HT-29 (cell line): Measurements from ENCODE around the gene USF2. TPM values are rescaled to one million over a fixed set of nuclear protein-coding genes. Genes with fewer than 3 reads are reported as not detected.
A peak's percentile ranks its signal among the peaks of the same experiment; 100 is the strongest.

Experiments used
- DNase-seq: peaks from one replicate; pipeline ENCODE4 v3.0.0-alpha.2; 2015; ENCODE audit warnings: low spot score
- total RNA-seq: library from RNA; depleted of rRNA; stranded (reverse); fragments of >200 nt; shearing (Covaris generic); gene quantifications from 2 replicates; pipeline ENCODE4 v1.2.3, GENCODE V29; 2014

Gene USF2
- total RNA-seq, 1 experiment from 2014 or later = 226 TPM

DNA sequence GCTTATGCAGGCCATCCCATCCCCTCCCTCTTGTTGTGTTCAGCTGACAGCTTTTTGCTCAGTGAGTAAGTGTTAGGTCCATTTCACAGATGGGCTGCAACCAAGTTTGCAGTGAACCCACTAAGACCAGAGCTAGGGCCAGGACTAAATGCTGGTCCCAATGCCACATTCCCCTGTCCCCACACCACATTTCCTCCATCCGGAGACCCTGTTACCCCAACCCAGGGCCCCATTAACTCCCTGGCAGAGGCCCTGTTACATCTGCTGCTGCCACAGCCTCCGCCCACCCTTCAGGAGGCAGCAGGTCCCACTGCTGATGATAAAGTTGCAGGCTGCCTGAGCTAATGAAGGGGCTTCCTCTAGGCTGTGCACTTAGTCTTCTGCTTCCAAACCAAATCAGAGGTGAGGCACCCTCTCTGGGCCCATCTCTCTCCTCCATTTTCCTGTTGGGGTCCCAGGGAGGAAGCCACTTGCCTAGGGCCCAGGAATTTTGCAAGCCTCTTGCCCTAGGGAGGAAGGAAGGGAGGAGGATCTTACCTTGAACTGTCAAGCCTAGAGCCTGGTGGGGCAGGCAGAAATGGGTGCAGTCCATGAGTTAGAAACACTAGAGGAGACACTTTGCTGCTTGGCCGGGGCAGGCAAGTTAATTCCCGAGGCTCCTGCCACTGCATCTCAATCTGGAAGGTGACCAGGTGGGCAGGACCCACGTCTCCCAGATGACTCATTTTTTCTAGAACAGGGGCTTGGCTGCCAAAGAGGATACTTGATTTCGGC, 3.4 kb upstream of the USF2 start:
- DNase-seq = peak; percentile 9

- no peak for DNase-seq
Observed at GRCh38 chr19:35265900-35266519, 2.8 kb upstream of the USF2 start.

- peak; percentile 36 for DNase-seq
Observed at GRCh38 chr19:35266520-35267352, 2.0 kb upstream of the USF2 start.

DNA sequence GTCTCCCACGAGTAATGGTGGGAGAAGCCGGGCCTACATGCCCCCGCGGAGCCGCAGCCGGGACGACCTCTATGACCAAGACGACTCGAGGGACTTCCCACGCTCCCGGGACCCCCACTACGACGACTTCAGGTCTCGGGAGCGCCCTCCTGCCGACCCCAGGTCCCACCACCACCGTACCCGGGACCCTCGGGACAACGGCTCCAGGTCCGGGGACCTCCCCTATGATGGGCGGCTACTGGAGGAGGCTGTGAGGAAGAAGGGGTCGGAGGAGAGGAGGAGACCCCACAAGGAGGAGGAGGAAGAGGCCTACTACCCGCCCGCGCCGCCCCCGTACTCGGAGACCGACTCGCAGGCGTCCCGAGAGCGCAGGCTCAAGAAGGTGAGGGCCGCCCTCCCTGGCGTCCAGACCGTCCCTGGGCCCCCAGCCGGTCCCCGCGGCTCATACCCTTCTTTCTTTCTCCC, 1.4 kb upstream of the USF2 start:
- DNase-seq = peak; percentile 32

GRCh38 chr19:35267818-35268535, 785 bp upstream of the USF2 start:
- peak; percentile 81 for DNase-seq

DNA sequence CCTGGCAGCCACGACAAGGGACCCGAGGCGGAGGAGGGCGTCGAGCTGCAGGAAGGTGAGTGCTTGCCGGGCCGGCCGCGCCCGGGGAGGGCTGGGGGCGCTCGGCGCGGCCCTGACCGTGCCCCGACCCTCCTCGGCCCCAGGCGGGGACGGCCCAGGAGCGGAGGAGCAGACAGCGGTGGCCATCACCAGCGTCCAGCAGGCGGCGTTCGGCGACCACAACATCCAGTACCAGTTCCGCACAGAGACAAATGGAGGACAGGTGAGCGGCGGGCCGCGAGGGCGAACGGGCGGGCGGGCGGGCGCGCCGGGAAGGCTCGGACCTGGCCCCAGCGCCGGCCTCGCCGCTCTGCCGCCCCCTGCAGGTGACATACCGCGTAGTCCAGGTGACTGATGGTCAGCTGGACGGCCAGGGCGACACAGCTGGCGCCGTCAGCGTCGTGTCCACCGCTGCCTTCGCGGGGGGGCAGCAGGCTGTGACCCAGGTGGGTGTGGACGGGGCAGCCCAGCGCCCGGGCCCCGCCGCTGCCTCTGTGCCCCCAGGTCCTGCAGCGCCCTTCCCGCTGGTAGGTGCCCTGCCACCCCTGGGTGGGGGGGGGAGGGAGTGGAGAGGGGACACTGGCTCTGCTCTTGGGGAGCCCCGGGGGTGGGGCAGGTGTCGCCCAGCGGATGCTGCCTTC, 816 bp downstream of the USF2 start:
- peak; percentile 96 for DNase-seq

DNA sequence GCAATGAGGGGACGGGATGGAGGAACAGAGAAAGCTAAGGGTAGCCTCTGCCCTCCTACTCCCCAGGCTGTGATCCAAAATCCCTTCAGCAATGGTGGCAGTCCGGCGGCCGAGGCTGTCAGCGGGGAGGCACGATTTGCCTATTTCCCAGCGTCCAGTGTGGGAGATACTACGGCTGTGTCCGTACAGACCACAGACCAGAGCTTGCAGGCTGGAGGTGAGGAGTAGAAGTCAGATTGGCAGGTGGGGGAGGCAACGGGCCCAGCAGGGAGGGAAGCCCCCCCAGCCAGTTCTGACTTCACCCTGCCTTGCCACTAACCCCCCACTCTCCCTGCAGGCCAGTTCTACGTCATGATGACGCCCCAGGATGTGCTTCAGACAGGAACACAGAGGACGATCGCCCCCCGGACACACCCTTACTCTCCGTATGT, 1.6 kb downstream of the USF2 start:
- DNase-seq = no peak

DNA sequence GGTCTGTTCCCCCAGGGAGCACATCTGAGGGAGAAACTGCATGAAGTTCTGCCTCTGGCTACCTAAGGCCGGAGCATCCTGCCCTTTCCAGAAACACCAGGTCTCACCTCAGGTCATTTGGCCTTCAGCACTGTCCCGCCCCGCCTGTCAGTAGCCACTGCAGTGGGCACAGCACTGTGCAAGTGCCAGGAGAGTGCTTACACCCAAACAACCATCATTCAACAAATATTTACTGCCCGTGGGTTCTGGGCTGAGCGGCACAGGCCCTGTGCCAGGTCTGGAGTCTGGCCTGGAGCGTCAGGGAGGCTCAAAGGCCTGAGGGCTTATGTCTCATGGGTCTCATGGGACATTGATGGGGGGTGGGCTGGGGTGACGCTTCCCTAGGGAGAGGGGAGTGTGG, 2.8 kb downstream of the USF2 start:
- no peak for DNase-seq

GRCh38 chr19:35272122-35272719, 3.5 kb downstream of the USF2 start:
- DNase-seq = no peak

DNA sequence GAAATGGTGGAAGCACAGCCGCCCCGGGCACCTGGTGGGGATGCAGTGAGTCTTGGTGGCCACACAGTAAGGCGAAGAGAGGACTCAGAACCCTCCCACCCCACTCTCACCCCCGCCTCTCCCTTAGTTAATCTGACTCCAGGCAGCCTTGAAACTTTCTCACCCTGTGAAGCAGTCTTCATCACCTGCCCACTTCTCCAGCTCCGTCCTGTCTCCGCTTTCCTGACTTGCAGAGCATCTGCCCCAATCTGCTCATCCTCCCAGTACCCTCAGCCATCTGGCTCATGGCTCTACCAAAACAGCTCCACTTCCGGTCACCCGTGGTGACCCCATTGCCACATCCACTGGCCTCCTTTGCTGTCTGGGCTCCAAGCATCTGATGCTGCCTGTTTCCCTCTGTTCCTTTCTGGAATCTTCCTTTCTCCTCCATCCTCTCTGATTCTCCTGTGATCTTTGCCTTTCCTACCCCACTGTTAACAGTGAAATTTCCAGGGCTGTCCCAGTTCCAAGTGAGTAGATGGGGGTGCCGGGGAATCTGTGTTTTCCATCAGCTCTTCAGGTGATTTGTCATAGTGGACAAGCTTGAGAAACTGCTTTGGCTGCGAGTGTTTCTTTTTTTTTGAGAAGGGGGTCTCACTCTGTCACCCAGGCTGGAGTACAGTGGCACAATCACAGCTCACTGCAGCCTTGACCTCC, 4.3 kb downstream of the USF2 start:
- no peak for DNase-seq

- no peak for DNase-seq
Observed at GRCh38 chr19:35273686-35274259, 5.0 kb downstream of the USF2 start.

- DNase-seq = no peak
Observed at GRCh38 chr19:35274323-35274722, 5.6 kb downstream of the USF2 start.

- no peak for DNase-seq
Observed at GRCh38 chr19:35276706-35277281, 8.0 kb downstream of the USF2 start.

GRCh38 chr19:35278578-35279284, 10.0 kb downstream of the USF2 start:
- no peak for DNase-seq

- DNase-seq = no peak
Observed at GRCh38 chr19:35279374-35279773, 10.6 kb downstream of the USF2 start.

DNA sequence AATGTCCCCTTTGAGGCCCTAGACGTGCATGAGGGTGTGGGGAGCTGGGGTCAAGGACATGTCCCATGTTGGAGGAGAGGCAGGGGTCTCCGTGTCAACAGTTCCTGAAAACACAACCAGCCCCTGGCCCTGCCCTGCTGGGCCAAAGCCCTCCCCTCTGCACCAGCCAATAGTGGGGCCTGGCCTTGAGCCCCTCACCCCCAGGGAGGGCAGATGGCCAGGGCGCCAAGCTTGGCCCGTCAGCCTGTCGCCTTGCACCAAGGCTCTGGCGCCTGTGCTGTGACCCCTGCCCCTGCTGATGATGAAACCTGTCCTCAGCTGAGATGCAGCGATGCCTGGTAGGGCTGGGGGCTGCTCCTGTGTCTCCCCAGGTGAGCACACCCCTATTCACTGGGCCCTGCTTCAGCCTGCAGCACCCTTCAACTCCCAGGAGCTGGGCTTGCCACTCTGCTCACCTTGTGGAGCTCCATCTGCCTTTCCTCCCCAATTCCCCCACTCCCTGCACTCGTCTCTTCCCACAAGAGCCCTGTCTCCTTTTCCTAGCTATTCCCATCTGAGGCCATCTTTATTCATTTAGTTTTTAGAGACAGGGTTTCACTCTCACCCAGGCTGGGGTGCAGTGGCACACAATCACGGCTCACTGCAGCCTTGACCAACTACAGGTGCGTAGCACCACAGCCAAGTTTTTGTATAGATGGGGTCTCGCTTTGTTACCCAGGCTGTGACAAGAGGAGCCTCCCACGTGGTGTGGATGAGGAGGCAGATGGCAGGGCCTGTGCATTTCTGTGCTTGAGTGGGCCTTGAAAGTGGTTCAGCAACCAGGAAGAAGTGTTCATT, 11.4 kb downstream of the USF2 start:
- DNase-seq = no peak

- DNase-seq = no peak
Observed at GRCh38 chr19:35281303-35281702, 12.5 kb downstream of the USF2 start.
